K562 (cell line): ENCODE results near the gene UBASH3A. TPM values are rescaled to one million over a fixed set of nuclear protein-coding genes. Genes with fewer than 3 reads are reported as not detected.

ENCODE experiments used
- CHD4 ChIP-seq: fragments of 200-600 bp; sonication (generic); IDR thresholded peaks from 3 replicates; pipeline ENCODE4 v1.6.1; 2012; ENCODE audit warnings: low read depth, mild to moderate bottlenecking, mixed read lengths, low read length, inconsistent platforms; ENCODE audit not compliant: insufficient read depth, insufficient replicate concordance, poor library complexity, severe bottlenecking
- ESRRB ChIP-seq: fragments of 250-450 bp; sonication (Bioruptor Pico); IDR thresholded peaks from 2 replicates; pipeline ENCODE4 v1.5.0; 2020; ENCODE audit warnings: mild to moderate bottlenecking, moderate library complexity, borderline replicate concordance
- FIP1L1 ChIP-seq: fragments of 200-400 bp; formaldehyde crosslinking; IDR thresholded peaks from 2 replicates; pipeline ENCODE4 v1.6.1; 2018; ENCODE audit warnings: mild to moderate bottlenecking, low read depth, low read length; ENCODE audit not compliant: poor library complexity, severe bottlenecking
- NELFE ChIP-seq: IDR thresholded peaks from 2 replicates; pipeline ENCODE4 v1.6.1; 2011; ENCODE audit warnings: mild to moderate bottlenecking; ENCODE audit not compliant: insufficient read depth, insufficient read length
- RBM17 ChIP-seq: fragments of 200-400 bp; formaldehyde crosslinking; IDR thresholded peaks from 2 replicates; pipeline ENCODE4 v1.6.1; 2017; ENCODE audit warnings: low read depth, mild to moderate bottlenecking, low read length, borderline replicate concordance
- SPI1 ChIP-seq: IDR thresholded peaks from 2 replicates; pipeline ENCODE4 v1.6.1; 2011; ENCODE audit warnings: low read depth, low read length, control low read depth, borderline replicate concordance
- TRIM24 ChIP-seq, 2 experiments: fragments of 450-650 bp; IDR thresholded peaks; 2 replicates each; pipeline ENCODE4 v1.6.1; 2016
- ZNF282 ChIP-seq: sonication (generic); formaldehyde crosslinking; IDR thresholded peaks from 2 replicates; pipeline ENCODE4 v1.8.1; 2023; ENCODE audit warnings: missing genetic modification reagents
- polyA plus RNA-seq, 8 experiments: library from polyadenylated mRNA; depleted of rRNA in 4 of 8; stranded (reverse) in 5 of 8; unstranded in 3 of 8; fragments of >200 nt; fragmentation: Nextera tagmentation in 2 of 8; fragmentation: Illumina TruSeq in 1 of 8; extraction: Ambion mirVana in 2 of 8; extraction: Trizol in 1 of 8; gene quantifications; 2 replicates each; pipeline versions ENCODE4 v1.2.1 to v1.2.3, GENCODE V29; 2011 to 2014; ENCODE audit warnings: inconsistent platforms in 1 of 8, missing spikeins in 1 of 8
- total RNA-seq, 7 experiments: library from RNA; depleted of rRNA in 6 of 7; stranded (reverse); fragments of >200 nt in 6 of 7; fragmentation: Illumina TruSeq in 2 of 7; extraction: Trizol in 2 of 7; gene quantifications; 2 replicates each; pipeline versions ENCODE4 v1.2.1 to v1.2.3, GENCODE V29; 2011 to 2021; ENCODE audit warnings: low replicate concordance in 1 of 7
- TF ChIP-seq, protein P1 (sequence below): sonication (generic); formaldehyde crosslinking; IDR thresholded peaks from 2 replicates; pipeline ENCODE4 v1.8.1; 2022; ENCODE audit warnings: missing genetic modification reagents
- TF ChIP-seq, protein P2 (sequence below): IDR thresholded peaks from 2 replicates; pipeline ENCODE4 v1.6.1; 2016; ENCODE audit warnings: missing genetic modification characterization, missing compliant biosample characterization
- TF ChIP-seq, protein P3 (sequence below), 2 experiments: IDR thresholded peaks; 2 replicates each; pipeline ENCODE4 v1.6.1; 2012; ENCODE audit warnings: improper control_type of control experiment in 2 of 2, low read depth in 2 of 2, low read length in 2 of 2, borderline replicate concordance in 1 of 2
- TF ChIP-seq, protein P4 (sequence below), 2 experiments: fragments of 150-350 bp in 1 of 2; IDR thresholded peaks; 2 replicates each; pipeline ENCODE4 v1.6.1; 2012 to 2016; ENCODE audit warnings: low read depth in 2 of 2, low read length in 2 of 2, mild to moderate bottlenecking in 1 of 2, moderate library complexity in 1 of 2
- TF ChIP-seq, protein P5 (sequence below): fragments of 250-450 bp; sonication (Bioruptor Pico); IDR thresholded peaks from 2 replicates; pipeline ENCODE4 v1.8.0; 2022; ENCODE audit warnings: inconsistent platforms
- TF ChIP-seq, protein P6 (sequence below): fragments of 450-650 bp; formaldehyde crosslinking; IDR thresholded peaks from 2 replicates; pipeline ENCODE4 v1.4.0; 2020; ENCODE audit warnings: mild to moderate bottlenecking, moderate library complexity

UBASH3A gene
- total and polyA plus RNA-seq, 9 of the 15 experiments (the other 6 are each of a cell fraction or from before 2014, with no cell fraction given), result 0.23 to 1.8 (median 1.1) TPM

DNA sequence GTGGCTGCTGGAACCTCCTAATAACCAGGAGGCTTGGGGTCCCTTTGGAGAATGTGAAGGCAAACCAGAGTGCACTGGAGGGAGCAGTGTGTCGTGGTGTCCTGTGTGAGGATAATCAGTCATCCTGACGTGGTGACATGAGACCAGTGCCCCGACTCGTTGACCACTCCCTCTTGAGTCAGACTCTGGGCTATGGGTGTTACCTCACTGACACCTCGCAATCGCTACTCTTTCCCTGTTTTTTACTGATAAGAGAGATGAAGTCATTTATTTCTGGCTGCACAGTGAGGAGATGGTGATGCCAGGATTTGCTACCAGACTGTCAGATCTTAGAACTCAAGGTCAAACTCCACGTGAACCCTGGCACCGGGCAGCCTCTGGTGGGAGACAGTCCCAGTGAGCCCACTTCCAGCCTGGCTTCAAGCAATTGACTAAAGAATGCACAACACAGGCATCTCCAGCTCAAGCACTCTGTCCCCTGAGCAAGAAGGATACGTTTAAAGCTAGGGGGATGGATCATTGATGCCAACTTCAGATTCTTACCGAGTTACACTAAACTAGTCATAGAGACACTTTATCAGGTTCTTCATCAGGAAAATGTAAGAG lies 30.3 kb downstream of the UBASH3A start (continued):
- TF ChIP-seq CHD4 (no peak), TRIM24 (IDR thresholded peaks at IDR 0.05) (peak; percentile 58 to 75; a peak in 3 of 4 replicates), NELFE (no peak), ZNF282 (CRISPR knock-in tag) (no peak), FIP1L1 (no peak), RBM17 (no peak), SPI1 (no peak), ESRRB (CRISPR knock-in tag) (no peak)
- TF ChIP-seq, protein P1, sequence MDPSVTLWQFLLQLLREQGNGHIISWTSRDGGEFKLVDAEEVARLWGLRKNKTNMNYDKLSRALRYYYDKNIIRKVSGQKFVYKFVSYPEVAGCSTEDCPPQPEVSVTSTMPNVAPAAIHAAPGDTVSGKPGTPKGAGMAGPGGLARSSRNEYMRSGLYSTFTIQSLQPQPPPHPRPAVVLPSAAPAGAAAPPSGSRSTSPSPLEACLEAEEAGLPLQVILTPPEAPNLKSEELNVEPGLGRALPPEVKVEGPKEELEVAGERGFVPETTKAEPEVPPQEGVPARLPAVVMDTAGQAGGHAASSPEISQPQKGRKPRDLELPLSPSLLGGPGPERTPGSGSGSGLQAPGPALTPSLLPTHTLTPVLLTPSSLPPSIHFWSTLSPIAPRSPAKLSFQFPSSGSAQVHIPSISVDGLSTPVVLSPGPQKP (CRISPR knock-in tag), result no peak
- TF ChIP-seq, protein P2, sequence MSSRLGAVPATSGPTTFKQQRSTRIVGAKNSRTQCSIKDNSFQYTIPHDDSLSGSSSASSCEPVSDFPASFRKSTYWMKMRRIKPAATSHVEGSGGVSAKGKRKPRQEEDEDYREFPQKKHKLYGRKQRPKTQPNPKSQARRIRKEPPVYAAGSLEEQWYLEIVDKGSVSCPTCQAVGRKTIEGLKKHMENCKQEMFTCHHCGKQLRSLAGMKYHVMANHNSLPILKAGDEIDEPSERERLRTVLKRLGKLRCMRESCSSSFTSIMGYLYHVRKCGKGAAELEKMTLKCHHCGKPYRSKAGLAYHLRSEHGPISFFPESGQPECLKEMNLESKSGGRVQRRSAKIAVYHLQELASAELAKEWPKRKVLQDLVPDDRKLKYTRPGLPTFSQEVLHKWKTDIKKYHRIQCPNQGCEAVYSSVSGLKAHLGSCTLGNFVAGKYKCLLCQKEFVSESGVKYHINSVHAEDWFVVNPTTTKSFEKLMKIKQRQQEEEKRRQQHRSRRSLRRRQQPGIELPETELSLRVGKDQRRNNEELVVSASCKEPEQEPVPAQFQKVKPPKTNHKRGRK (tag), result no peak
- TF ChIP-seq, protein P3, sequence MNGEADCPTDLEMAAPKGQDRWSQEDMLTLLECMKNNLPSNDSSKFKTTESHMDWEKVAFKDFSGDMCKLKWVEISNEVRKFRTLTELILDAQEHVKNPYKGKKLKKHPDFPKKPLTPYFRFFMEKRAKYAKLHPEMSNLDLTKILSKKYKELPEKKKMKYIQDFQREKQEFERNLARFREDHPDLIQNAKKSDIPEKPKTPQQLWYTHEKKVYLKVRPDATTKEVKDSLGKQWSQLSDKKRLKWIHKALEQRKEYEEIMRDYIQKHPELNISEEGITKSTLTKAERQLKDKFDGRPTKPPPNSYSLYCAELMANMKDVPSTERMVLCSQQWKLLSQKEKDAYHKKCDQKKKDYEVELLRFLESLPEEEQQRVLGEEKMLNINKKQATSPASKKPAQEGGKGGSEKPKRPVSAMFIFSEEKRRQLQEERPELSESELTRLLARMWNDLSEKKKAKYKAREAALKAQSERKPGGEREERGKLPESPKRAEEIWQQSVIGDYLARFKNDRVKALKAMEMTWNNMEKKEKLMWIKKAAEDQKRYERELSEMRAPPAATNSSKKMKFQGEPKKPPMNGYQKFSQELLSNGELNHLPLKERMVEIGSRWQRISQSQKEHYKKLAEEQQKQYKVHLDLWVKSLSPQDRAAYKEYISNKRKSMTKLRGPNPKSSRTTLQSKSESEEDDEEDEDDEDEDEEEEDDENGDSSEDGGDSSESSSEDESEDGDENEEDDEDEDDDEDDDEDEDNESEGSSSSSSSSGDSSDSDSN (IDR thresholded peaks at IDR 0.05; ENCODE audit: borderline replicate concordance in 1 of 2, low read depth in 2 of 2, low read length in 2 of 2), result no peak
- TF ChIP-seq, protein P4, sequence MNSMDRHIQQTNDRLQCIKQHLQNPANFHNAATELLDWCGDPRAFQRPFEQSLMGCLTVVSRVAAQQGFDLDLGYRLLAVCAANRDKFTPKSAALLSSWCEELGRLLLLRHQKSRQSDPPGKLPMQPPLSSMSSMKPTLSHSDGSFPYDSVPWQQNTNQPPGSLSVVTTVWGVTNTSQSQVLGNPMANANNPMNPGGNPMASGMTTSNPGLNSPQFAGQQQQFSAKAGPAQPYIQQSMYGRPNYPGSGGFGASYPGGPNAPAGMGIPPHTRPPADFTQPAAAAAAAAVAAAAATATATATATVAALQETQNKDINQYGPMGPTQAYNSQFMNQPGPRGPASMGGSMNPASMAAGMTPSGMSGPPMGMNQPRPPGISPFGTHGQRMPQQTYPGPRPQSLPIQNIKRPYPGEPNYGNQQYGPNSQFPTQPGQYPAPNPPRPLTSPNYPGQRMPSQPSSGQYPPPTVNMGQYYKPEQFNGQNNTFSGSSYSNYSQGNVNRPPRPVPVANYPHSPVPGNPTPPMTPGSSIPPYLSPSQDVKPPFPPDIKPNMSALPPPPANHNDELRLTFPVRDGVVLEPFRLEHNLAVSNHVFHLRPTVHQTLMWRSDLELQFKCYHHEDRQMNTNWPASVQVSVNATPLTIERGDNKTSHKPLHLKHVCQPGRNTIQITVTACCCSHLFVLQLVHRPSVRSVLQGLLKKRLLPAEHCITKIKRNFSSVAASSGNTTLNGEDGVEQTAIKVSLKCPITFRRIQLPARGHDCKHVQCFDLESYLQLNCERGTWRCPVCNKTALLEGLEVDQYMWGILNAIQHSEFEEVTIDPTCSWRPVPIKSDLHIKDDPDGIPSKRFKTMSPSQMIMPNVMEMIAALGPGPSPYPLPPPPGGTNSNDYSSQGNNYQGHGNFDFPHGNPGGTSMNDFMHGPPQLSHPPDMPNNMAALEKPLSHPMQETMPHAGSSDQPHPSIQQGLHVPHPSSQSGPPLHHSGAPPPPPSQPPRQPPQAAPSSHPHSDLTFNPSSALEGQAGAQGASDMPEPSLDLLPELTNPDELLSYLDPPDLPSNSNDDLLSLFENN (IDR thresholded peaks at IDR 0.05; ENCODE audit: low read depth in 2 of 2, low read length in 2 of 2), result no peak
- TF ChIP-seq, protein P5, sequence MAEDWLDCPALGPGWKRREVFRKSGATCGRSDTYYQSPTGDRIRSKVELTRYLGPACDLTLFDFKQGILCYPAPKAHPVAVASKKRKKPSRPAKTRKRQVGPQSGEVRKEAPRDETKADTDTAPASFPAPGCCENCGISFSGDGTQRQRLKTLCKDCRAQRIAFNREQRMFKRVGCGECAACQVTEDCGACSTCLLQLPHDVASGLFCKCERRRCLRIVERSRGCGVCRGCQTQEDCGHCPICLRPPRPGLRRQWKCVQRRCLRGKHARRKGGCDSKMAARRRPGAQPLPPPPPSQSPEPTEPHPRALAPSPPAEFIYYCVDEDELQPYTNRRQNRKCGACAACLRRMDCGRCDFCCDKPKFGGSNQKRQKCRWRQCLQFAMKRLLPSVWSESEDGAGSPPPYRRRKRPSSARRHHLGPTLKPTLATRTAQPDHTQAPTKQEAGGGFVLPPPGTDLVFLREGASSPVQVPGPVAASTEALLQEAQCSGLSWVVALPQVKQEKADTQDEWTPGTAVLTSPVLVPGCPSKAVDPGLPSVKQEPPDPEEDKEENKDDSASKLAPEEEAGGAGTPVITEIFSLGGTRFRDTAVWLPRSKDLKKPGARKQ, result no peak
- TF ChIP-seq, protein P6, sequence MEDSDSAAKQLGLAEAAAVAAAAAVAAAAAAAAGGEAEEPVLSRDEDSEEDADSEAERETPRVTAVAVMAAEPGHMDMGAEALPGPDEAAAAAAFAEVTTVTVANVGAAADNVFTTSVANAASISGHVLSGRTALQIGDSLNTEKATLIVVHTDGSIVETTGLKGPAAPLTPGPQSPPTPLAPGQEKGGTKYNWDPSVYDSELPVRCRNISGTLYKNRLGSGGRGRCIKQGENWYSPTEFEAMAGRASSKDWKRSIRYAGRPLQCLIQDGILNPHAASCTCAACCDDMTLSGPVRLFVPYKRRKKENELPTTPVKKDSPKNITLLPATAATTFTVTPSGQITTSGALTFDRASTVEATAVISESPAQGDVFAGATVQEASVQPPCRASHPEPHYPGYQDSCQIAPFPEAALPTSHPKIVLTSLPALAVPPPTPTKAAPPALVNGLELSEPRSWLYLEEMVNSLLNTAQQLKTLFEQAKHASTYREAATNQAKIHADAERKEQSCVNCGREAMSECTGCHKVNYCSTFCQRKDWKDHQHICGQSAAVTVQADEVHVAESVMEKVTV (CRISPR knock-in tag), result no peak
